Measurements from ENCODE around the gene GPR108.

The GPR108 gene

DNA sequence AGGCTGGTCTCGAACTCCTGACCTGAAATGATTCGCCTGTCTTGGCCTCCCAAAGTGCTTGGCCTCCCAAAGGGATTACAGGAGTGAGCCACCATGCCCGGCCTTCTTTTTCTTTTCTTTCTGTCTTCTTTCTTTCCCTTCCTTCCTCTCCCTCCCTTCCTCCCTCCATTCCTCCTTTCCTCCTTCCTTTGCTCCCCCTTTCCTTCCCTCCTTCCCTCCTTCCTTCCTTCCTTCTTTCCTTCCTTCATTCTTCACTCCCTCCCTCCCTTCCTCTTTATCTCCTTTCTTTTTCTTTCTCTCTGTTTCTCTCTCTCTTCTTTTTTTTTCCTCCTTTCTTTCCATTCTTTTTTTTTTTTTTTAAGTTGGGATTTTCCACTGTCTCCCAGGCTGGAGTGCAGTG is 29.0 kb downstream of the GPR108 start:
- TF ChIP-seq, protein P1, sequence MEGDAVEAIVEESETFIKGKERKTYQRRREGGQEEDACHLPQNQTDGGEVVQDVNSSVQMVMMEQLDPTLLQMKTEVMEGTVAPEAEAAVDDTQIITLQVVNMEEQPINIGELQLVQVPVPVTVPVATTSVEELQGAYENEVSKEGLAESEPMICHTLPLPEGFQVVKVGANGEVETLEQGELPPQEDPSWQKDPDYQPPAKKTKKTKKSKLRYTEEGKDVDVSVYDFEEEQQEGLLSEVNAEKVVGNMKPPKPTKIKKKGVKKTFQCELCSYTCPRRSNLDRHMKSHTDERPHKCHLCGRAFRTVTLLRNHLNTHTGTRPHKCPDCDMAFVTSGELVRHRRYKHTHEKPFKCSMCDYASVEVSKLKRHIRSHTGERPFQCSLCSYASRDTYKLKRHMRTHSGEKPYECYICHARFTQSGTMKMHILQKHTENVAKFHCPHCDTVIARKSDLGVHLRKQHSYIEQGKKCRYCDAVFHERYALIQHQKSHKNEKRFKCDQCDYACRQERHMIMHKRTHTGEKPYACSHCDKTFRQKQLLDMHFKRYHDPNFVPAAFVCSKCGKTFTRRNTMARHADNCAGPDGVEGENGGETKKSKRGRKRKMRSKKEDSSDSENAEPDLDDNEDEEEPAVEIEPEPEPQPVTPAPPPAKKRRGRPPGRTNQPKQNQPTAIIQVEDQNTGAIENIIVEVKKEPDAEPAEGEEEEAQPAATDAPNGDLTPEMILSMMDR (IDR thresholded peaks at IDR 0.05; ENCODE audit: poor library complexity, severe bottlenecking), result no peak
- ATAC-seq (ENCODE audit: low read depth) (no peak), DNase-seq (ENCODE audit: low spot score) (no peak)
- no peaks in the 10 kb centered on the region for H3K36me3 ChIP-seq (ENCODE audit: low read depth)
- no peak overlapping the region for H3K4me3 ChIP-seq (ENCODE audit: severe bottlenecking)
- H3K4me1 ChIP-seq (ENCODE audit: insufficient read depth, poor library complexity, severe bottlenecking), result no peaks in the 10 kb centered on the region
- H3K9me3 ChIP-seq (ENCODE audit: severe bottlenecking), result no peaks in the 10 kb centered on the region
- H3K27ac ChIP-seq (ENCODE audit: poor library complexity, severe bottlenecking), result no peak overlapping the region
- no peaks in the 10 kb centered on the region for H3K27me3 ChIP-seq (ENCODE audit: insufficient read depth, poor library complexity, severe bottlenecking)

DNA sequence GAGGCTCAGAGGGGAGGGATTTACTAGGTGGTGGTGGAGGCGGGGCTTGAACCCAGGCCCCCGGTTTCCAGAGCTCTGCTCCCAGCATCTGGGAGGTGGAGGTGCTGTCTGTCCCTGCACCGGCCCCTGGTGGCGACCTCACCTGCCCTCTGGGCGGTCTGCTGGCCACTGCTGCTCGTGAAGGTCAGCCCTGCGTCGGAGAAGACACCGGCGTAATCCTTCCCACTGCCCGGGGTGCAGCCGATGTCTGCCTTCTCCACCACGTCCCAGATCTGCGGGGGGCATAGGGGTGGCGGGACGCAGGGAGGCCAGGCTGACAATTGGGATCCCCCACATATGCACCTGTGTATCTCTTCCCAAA is 29.7 kb downstream of the GPR108 start:
- Histone ChIP-seq H3K27me3 (ENCODE audit: insufficient read depth, poor library complexity, severe bottlenecking) (no peaks in the 10 kb centered on the region), H3K4me1 (ENCODE audit: insufficient read depth, poor library complexity, severe bottlenecking) (no peaks in the 10 kb centered on the region), H3K27ac (ENCODE audit: poor library complexity, severe bottlenecking) (no peak overlapping the region), H3K4me3 (ENCODE audit: severe bottlenecking) (no peak overlapping the region), H3K9me3 (ENCODE audit: severe bottlenecking) (no peaks in the 10 kb centered on the region), H3K36me3 (ENCODE audit: low read depth) (no peaks in the 10 kb centered on the region)
- TF ChIP-seq, protein P1 (IDR thresholded peaks at IDR 0.05; ENCODE audit: poor library complexity, severe bottlenecking), result no peak
- DNase-seq (ENCODE audit: low spot score), result no peak
- no peak for ATAC-seq (ENCODE audit: low read depth)

DNA sequence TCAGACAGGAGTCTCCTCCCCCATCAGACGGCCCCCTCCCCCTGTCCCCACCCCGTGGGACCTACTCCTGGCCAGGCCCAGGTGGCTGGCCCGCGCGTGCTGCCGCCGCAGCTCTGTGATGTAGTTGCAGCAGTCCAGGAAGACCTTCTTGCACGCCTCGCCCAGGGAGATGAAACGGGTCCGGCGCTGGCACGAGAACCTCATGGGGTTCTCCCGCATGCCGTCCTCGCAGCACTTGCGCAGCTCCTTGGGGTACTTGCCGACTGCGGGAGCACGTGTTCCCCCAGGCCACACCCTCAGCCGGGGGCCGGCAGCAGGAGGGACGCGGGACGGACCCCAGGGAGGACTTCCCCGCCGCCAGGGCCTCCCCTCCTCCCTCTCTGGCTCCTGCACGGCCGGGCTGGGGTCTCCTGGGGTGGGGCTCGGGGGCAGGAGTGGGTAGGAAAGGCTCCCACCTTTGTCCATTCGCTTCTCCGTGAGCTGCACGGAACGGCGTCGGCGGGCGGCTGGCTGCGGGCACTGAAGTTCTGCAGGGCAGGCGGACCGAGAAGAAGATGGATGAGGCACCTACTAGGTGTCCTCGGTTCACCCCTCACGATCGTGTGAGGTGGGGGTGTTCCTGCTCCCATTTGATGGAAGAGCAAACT is 30.2 kb downstream of the GPR108 start:
- Histone ChIP-seq H3K4me1 (ENCODE audit: insufficient read depth, poor library complexity, severe bottlenecking) (no peaks in the 10 kb centered on the region), H3K4me3 (ENCODE audit: severe bottlenecking) (no peak overlapping the region), H3K9me3 (ENCODE audit: severe bottlenecking) (no peaks in the 10 kb centered on the region), H3K36me3 (ENCODE audit: low read depth) (no peaks in the 10 kb centered on the region), H3K27me3 (ENCODE audit: insufficient read depth, poor library complexity, severe bottlenecking) (no peaks in the 10 kb centered on the region), H3K27ac (ENCODE audit: poor library complexity, severe bottlenecking) (no peak overlapping the region)
- TF ChIP-seq, protein P1 (IDR thresholded peaks at IDR 0.05; ENCODE audit: poor library complexity, severe bottlenecking), result no peak
- no peak for ATAC-seq (ENCODE audit: low read depth)
- no peak for DNase-seq (ENCODE audit: low spot score)

DNA sequence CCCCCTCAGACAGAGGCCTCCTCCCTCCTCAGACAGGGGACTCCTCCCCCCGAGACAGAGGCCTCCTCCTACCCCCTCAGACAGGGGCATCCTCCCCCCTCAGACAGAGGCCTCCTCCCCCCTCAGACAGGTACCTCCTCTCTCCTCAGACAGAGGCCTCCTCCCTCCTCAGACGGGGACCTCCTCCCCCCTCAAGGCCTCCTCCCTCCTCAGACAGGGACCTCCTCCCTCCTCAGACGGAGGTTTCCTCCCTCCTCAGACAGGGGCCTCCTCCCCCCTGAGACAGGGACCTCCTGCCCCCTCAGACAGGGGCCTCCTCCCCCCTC is 30.8 kb downstream of the GPR108 start:
- Histone ChIP-seq H3K9me3 (ENCODE audit: severe bottlenecking) (no peaks in the 10 kb centered on the region), H3K27me3 (ENCODE audit: insufficient read depth, poor library complexity, severe bottlenecking) (no peaks in the 10 kb centered on the region), H3K36me3 (ENCODE audit: low read depth) (no peaks in the 10 kb centered on the region), H3K4me1 (ENCODE audit: insufficient read depth, poor library complexity, severe bottlenecking) (no peaks in the 10 kb centered on the region), H3K4me3 (ENCODE audit: severe bottlenecking) (no peak overlapping the region), H3K27ac (ENCODE audit: poor library complexity, severe bottlenecking) (no peak overlapping the region)
- DNase-seq (ENCODE audit: low spot score) (no peak), ATAC-seq (ENCODE audit: low read depth) (no peak)
- TF ChIP-seq, protein P1 (IDR thresholded peaks at IDR 0.05; ENCODE audit: poor library complexity, severe bottlenecking), result no peak

DNA sequence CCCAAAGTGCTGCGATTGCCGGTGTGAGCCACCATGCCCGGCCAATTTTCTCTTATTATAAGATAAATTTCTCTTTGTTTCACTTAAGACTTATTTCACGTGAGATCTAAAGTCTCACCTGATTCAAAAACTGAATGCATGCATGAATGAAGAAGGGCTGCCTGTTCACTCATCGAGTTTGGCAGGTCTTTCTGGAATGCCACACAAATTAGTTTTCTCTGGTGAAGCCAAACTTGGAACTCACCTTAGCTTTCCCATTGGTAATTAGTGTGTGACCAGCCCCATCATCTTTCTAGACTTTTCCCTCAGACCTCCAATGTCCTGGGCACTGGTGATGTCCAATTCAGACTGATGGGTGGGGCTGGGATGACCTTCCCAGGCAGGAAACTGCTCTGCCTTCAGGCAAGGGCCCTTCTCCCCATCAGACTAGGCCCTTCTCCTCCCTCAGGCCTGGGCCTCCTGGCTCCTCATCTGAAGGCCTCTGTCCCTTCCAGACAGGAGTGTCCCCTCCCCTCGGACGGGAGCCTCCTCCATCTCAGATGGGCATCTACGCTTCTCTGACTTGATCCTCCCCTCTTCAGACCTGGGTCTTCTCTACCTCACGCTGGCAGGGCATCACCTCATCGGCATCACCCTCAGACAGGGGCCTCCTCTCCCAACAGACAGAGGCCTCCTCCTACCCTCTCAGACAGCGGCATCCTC is 31.3 kb downstream of the GPR108 start:
- H3K9me3 ChIP-seq (ENCODE audit: severe bottlenecking), result no peaks in the 10 kb centered on the region
- no peak overlapping the region for H3K27ac ChIP-seq (ENCODE audit: poor library complexity, severe bottlenecking)
- no peaks in the 10 kb centered on the region for H3K4me1 ChIP-seq (ENCODE audit: insufficient read depth, poor library complexity, severe bottlenecking)
- H3K27me3 ChIP-seq (ENCODE audit: insufficient read depth, poor library complexity, severe bottlenecking), result no peaks in the 10 kb centered on the region
- H3K4me3 ChIP-seq (ENCODE audit: severe bottlenecking), result no peak overlapping the region
- DNase-seq (ENCODE audit: low spot score) (no peak), ATAC-seq (ENCODE audit: low read depth) (no peak)
- H3K36me3 ChIP-seq (ENCODE audit: low read depth), result no peaks in the 10 kb centered on the region
- TF ChIP-seq, protein P1 (IDR thresholded peaks at IDR 0.05; ENCODE audit: poor library complexity, severe bottlenecking), result no peak
